Hepatocyte (in vitro differentiated cells): ENCODE measurements around the gene YIPF6.

Experiments used
- CTCF ChIP-seq: fragments of 200-600 bp; sonication (generic); IDR thresholded peaks from 2 replicates; pipeline ENCODE4 v1.5.1; 2016; ENCODE audit warnings: antibody characterized with exemption, mild to moderate bottlenecking; ENCODE audit not compliant: poor library complexity
- EZH2 ChIP-seq: fragments of 200-600 bp; sonication (generic); IDR thresholded peaks from 2 replicates; pipeline ENCODE4 v1.6.1; 2016; ENCODE audit warnings: antibody characterized with exemption, mild to moderate bottlenecking, borderline replicate concordance
- EZH2phosphoT487 ChIP-seq: fragments of 200-600 bp; sonication (generic); IDR thresholded peaks from one replicate; pipeline ENCODE4 v1.6.1; 2018; ENCODE audit warnings: antibody characterized with exemption, mild to moderate bottlenecking, low read depth, moderate library complexity; ENCODE audit not compliant: unreplicated experiment, severe bottlenecking

- TF ChIP-seq CTCF = no peak
- no peak for TF ChIP-seq EZH2
- TF ChIP-seq EZH2phosphoT487 = no peak
Measured at GRCh38 chrX:68532831-68533533, 34.1 kb downstream of the YIPF6 start.
